DOHH2 (cell line): ENCODE data around the gene SPRTN.

Experiments
- H3F3A ChIP-seq: fragments of 200-600 bp; sonication (generic), shearing (Covaris generic); 2 replicates; pipeline ENCODE4 v1.6.0; 2016; ENCODE audit warnings: antibody characterized with exemption, mild to moderate bottlenecking; ENCODE audit not compliant: control insufficient read depth, insufficient read depth
- H3K27ac ChIP-seq: fragments of 200-600 bp; sonication (generic); 2 replicates; pipeline ENCODE4 v1.5.1; 2014; ENCODE audit warnings: low read depth, mild to moderate bottlenecking, low read length, moderate library complexity
- H3K27me3 ChIP-seq: fragments of 200-600 bp; sonication (generic); 2 replicates; pipeline ENCODE4 v1.6.1; 2014; ENCODE audit warnings: mild to moderate bottlenecking, low read length, mixed read lengths; ENCODE audit not compliant: control insufficient read depth
- H3K36me3 ChIP-seq: fragments of 200-600 bp; sonication (generic); 2 replicates; pipeline ENCODE4 v1.6.1; 2014; ENCODE audit warnings: mild to moderate bottlenecking, low read length, moderate library complexity, mixed read lengths; ENCODE audit not compliant: control insufficient read depth
- H3K4me1 ChIP-seq: fragments of 200-600 bp; sonication (generic); 2 replicates; pipeline ENCODE4 v1.6.1; 2014; ENCODE audit warnings: mild to moderate bottlenecking, low read length, mixed read lengths; ENCODE audit not compliant: control insufficient read depth
- H3K4me2 ChIP-seq: fragments of 200-600 bp; sonication (generic); 2 replicates; pipeline ENCODE4 v1.6.0; 2014; ENCODE audit warnings: mild to moderate bottlenecking, low read length, moderate library complexity
- H3K4me3 ChIP-seq: fragments of 200-600 bp; sonication (generic); 2 replicates; pipeline ENCODE4 v1.5.1; 2014; ENCODE audit warnings: mild to moderate bottlenecking, low read length, mixed read lengths
- H3K79me2 ChIP-seq: fragments of 200-600 bp; sonication (generic); 2 replicates; pipeline ENCODE4 v1.6.1; 2014; ENCODE audit warnings: mild to moderate bottlenecking, low read length, mixed read lengths; ENCODE audit not compliant: control insufficient read depth
- H3K9me2 ChIP-seq: fragments of 200-600 bp; sonication (generic); replicated peaks from 2 replicates; pipeline ENCODE4 v1.6.1; 2014; ENCODE audit warnings: mild to moderate bottlenecking, low read length, mixed read lengths; ENCODE audit not compliant: control insufficient read depth
- H3K9me3 ChIP-seq: fragments of 200-600 bp; sonication (generic); 2 replicates; pipeline ENCODE4 v1.6.1; 2014; ENCODE audit warnings: antibody characterized with exemption, low read length, mixed read lengths; ENCODE audit not compliant: control insufficient read depth, insufficient read depth
- H4K20me1 ChIP-seq: fragments of 200-600 bp; sonication (generic); 2 replicates; pipeline ENCODE4 v1.6.0; 2014; ENCODE audit warnings: low read depth, mild to moderate bottlenecking, antibody characterized with exemption, low read length, moderate library complexity; ENCODE audit not compliant: control insufficient read depth, insufficient read depth
- CTCF ChIP-seq: fragments of 200-600 bp; sonication (generic); IDR thresholded peaks from one replicate; pipeline ENCODE4 v1.5.1; 2014; ENCODE audit warnings: antibody characterized with exemption, mild to moderate bottlenecking, low read depth, low read length; ENCODE audit not compliant: poor library complexity, severe bottlenecking
- EZH2phosphoT487 ChIP-seq: fragments of 200-600 bp; sonication (generic); IDR thresholded peaks from 2 replicates; pipeline ENCODE4 v1.6.1; 2017; ENCODE audit warnings: borderline replicate concordance, mild to moderate bottlenecking, antibody characterized with exemption, low read length, moderate library complexity, mixed read lengths

SPRTN gene

DNA sequence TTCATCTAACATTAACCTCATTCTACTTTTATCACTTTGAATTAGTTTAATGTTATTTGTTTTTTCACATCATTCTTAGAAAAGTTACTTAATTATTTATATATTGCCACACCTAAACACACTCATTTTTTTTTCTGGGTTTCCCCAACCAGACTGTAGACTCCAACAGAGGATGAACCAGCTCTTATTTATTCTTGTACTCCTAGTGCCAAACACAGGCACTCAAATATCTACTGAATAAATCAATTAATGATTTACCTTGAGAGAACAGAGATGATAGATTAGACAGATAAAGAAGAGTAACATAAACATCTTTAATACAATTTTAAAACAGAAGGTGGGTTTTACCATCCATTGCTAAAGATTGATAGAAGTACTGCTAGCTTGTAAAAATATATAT is 48.4 kb downstream of the SPRTN start:
- Histone ChIP-seq H3K4me3 (no peak overlapping the region), H3K27ac (no peak overlapping the region), H3K36me3 (no peaks in the 10 kb centered on the region), H3K9me2 (no peaks in the 10 kb centered on the region), H3K4me2 (no peak overlapping the region), H3K4me1 (peaks cover 18% of the 10 kb centered on the region), H3K9me3 (no peaks in the 10 kb centered on the region), H3K79me2 (peaks cover 72% of the 10 kb centered on the region), H4K20me1 (peaks cover 5% of the 10 kb centered on the region; the same call in 1 of the 2 replicates), H3K27me3 (no peaks in the 10 kb centered on the region), H3F3A (0 out of 2 replicates have a peak, but pooled peaks cover 4% of the 10 kb centered on the region)
- TF ChIP-seq CTCF (no peak), EZH2phosphoT487 (no peak)

DNA sequence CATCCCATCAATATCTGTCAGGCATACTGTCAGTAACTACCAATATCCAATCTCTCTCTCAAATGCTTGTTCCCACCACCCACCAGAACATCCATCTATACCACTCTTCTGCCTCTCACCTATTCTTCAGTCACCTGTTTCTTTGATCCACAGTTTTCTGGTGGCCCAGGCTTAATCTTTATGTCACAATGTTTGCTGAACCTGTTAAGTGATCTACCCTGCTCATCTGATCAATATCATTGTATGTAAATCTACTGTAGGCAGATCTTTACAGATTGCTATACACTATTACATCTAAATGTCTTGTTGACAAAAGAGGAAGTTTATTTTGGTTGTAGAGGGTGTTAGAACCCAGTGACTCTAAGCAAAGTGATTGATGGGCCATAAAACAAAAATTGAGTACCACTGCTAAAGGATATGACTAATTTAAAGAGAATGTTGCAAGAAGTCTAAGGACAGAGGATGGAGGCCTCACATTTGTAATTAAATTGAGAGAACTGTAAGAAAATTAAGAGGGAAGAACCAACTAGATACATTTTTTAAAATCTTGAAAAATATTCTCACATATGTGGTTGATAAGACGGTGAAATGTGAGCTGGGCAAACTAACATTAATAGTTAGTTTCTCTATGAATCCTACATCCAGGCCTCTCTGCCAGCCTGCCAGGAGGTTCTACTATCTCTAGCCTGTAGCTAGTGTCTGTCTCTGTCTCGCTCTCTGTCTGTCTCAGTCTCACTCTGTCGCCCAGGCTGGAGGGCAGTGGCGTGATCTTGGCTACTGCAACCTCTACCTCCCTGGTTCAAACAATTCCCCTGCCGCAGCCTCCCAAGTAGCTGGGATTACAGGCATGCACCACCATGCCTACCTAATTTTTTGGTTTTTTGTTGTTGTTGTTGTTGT is 49.9 kb downstream of the SPRTN start:
- Histone ChIP-seq H3K9me2 (no peaks in the 10 kb centered on the region), H3K4me3 (no peak overlapping the region), H3K4me1 (peaks cover 18% of the 10 kb centered on the region), H4K20me1 (peaks cover 8% of the 10 kb centered on the region; the same call in 1 of the 2 replicates), H3K9me3 (no peaks in the 10 kb centered on the region), H3K36me3 (no peaks in the 10 kb centered on the region), H3K79me2 (peaks cover 70% of the 10 kb centered on the region), H3K27me3 (no peaks in the 10 kb centered on the region), H3F3A (0 out of 2 replicates have a peak, but pooled peaks cover 4% of the 10 kb centered on the region), H3K27ac (no peak overlapping the region), H3K4me2 (no peak overlapping the region)
- TF ChIP-seq EZH2phosphoT487 (no peak), CTCF (no peak)

DNA sequence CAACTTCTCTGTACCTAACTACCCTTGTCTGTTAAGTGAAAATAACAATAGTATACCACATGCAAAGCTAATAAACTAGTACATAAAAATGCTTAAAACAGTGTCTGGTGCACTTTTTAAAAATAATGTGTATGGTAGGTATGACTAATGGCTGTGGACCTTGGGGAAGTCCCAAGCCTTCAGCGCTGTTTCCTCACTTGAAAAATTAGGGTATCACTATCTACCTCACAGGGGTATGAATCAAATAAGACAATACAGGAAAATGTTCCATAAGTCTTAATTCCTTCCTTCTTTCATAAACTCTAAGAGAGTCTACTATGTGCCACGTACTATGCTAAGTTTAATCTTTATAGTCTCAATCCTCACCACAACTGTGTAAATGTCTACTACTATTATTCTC is 52.0 kb downstream of the SPRTN start:
- no peaks in the 10 kb centered on the region for H3K36me3 ChIP-seq
- H3K79me2 ChIP-seq: peaks cover 70% of the 10 kb centered on the region
- peaks cover 6% of the 10 kb centered on the region; the same call in 1 of the 2 replicates for H4K20me1 ChIP-seq
- H3F3A ChIP-seq: 0 out of 2 replicates have a peak, but pooled peaks cover 4% of the 10 kb centered on the region
- no peaks in the 10 kb centered on the region for H3K27me3 ChIP-seq
- no peak overlapping the region for H3K4me2 ChIP-seq
- TF ChIP-seq EZH2phosphoT487 (no peak), CTCF (no peak)
- no peaks in the 10 kb centered on the region for H3K9me3 ChIP-seq
- H3K9me2 ChIP-seq: no peaks in the 10 kb centered on the region
- H3K27ac ChIP-seq: no peak overlapping the region
- H3K4me3 ChIP-seq: no peak overlapping the region
- peaks cover 22% of the 10 kb centered on the region for H3K4me1 ChIP-seq
